ENCODE data around the gene SOWAHD.

GRCh38 chrX:119708936-119709335 is 49.5 kb upstream of the SOWAHD start:
- TF ChIP-seq POLR2A (IDR thresholded peaks at IDR 0.05) (no peak), CTCF (IDR thresholded peaks at IDR 0.05) (no peak)

Data from body of pancreas (tissue), 4 donors.